SK-N-SH treated with all-trans-retinoic acid at 6 μM for 48 hours (cell line): ENCODE results near the gene PNPLA7.

Experiments used
- CREB5 ChIP-seq: fragments of 250-450 bp; sonication (Bioruptor Pico); IDR thresholded peaks from 2 replicates; pipeline ENCODE4 v1.5.1; 2020; ENCODE audit warnings: low read depth, mild to moderate bottlenecking, moderate library complexity
- CSRNP3 ChIP-seq: fragments of 250-450 bp; sonication (Bioruptor Pico); IDR thresholded peaks from 2 replicates; pipeline ENCODE4 v1.5.1; 2021; ENCODE audit warnings: mild to moderate bottlenecking, moderate library complexity
- GLIS3 ChIP-seq: fragments of 250-450 bp; sonication (Bioruptor Pico); IDR thresholded peaks from 2 replicates; pipeline ENCODE4 v1.5.0; 2020; ENCODE audit warnings: mild to moderate bottlenecking, moderate library complexity
- OSR1 ChIP-seq: fragments of 250-450 bp; sonication (Bioruptor Pico); IDR thresholded peaks from 2 replicates; pipeline ENCODE4 v1.8.0; 2022; ENCODE audit warnings: moderate library complexity, mild to moderate bottlenecking, inconsistent platforms
- PATZ1 ChIP-seq: fragments of 250-450 bp; sonication (Bioruptor Pico); IDR thresholded peaks from 2 replicates; pipeline ENCODE4 v1.8.0; 2020; ENCODE audit warnings: mild to moderate bottlenecking, moderate library complexity, borderline replicate concordance
- POU6F1 ChIP-seq: fragments of 250-450 bp; sonication (Bioruptor Pico); IDR thresholded peaks from 2 replicates; pipeline ENCODE4 v1.8.0; 2021; ENCODE audit warnings: low read depth, mild to moderate bottlenecking, moderate library complexity, borderline replicate concordance
- RARB ChIP-seq: fragments of 250-450 bp; sonication (Bioruptor Pico); IDR thresholded peaks from 2 replicates; pipeline ENCODE4 v1.8.0; 2021; ENCODE audit warnings: mild to moderate bottlenecking, moderate library complexity
- SNAI2 ChIP-seq: fragments of 250-450 bp; sonication (Bioruptor Pico); IDR thresholded peaks from 2 replicates; pipeline ENCODE4 v1.5.0; 2020; ENCODE audit warnings: mild to moderate bottlenecking, moderate library complexity
- TOX ChIP-seq: fragments of 250-450 bp; sonication (Bioruptor Pico); IDR thresholded peaks from 2 replicates; pipeline ENCODE4 v1.8.0; 2021; ENCODE audit warnings: mild to moderate bottlenecking, moderate library complexity, borderline replicate concordance
- ZC3H10 ChIP-seq: fragments of 250-450 bp; sonication (Bioruptor Pico); IDR thresholded peaks from 2 replicates; pipeline ENCODE4 v1.5.1; 2021; ENCODE audit warnings: mild to moderate bottlenecking, moderate library complexity
- ZFP30 ChIP-seq: fragments of 450-650 bp; formaldehyde crosslinking; IDR thresholded peaks from 2 replicates; pipeline ENCODE4 v1.5.0; 2022; ENCODE audit warnings: mild to moderate bottlenecking, moderate library complexity

- TF ChIP-seq PATZ1, result no peak
- no peak for TF ChIP-seq POU6F1
- no peak for TF ChIP-seq TOX (CRISPR knock-in tag)
- no peak for TF ChIP-seq ZFP30 (CRISPR knock-in tag)
- TF ChIP-seq RARB (CRISPR knock-in tag), result no peak
- peak; percentile 65; the same call in 1 of the 2 replicates for TF ChIP-seq SNAI2 (CRISPR knock-in tag)
- TF ChIP-seq ZC3H10 (CRISPR knock-in tag), result no peak
- TF ChIP-seq GLIS3 (CRISPR knock-in tag), result no peak
- TF ChIP-seq CSRNP3 (CRISPR knock-in tag), result no peak
- TF ChIP-seq CREB5 (CRISPR knock-in tag), result no peak
- TF ChIP-seq OSR1 (CRISPR knock-in tag), result no peak
These were observed 127.3 kb downstream of the PNPLA7 start, which contains the start of the genes EXD3 and NOXA1 for GRCh38 chr9:137422604-137423513.
